Measurements from ENCODE around the gene EPHA5.
"Not testable (repeated sequence)": the region's sequence is repeated elsewhere in the genome, so short reads cannot be mapped to it uniquely, and the experiment has no call there.

The EPHA5 gene

GRCh38 chr4:65336465-65336864 lies 333.8 kb downstream of the EPHA5 start:
- TF ChIP-seq CTCF (IDR thresholded peaks at IDR 0.05; ENCODE audit: extremely low read depth, missing control alignments) = no peak
- no peak for DNase-seq (ENCODE audit: low spot score)

GRCh38 chr4:65316534-65316933 lies 353.8 kb downstream of the EPHA5 start:
- no peak for DNase-seq (ENCODE audit: low spot score)

GRCh38 chr4:65311120-65311519 lies 359.2 kb downstream of the EPHA5 start:
- DNase-seq (ENCODE audit: low spot score) = no peak

More at GRCh38 chr4:65316534-65316933, 353.8 kb downstream of the EPHA5 start:
- no peak for TF ChIP-seq CTCF (IDR thresholded peaks at IDR 0.05; ENCODE audit: extremely low read depth, missing control alignments)

GRCh38 chr4:65310586-65310985 lies 359.7 kb downstream of the EPHA5 start:
- no peak for DNase-seq (ENCODE audit: low spot score)
- no peak for TF ChIP-seq CTCF (IDR thresholded peaks at IDR 0.05; ENCODE audit: extremely low read depth, missing control alignments)

More at GRCh38 chr4:65311120-65311519, 359.2 kb downstream of the EPHA5 start:
- TF ChIP-seq CTCF (IDR thresholded peaks at IDR 0.05; ENCODE audit: extremely low read depth, missing control alignments) = no peak

GRCh38 chr4:65308626-65309025 lies 361.7 kb downstream of the EPHA5 start:
- not testable (repeated sequence) for DNase-seq (ENCODE audit: low spot score)

- DNase-seq (ENCODE audit: low spot score) = no peak
- no peak for TF ChIP-seq CTCF (IDR thresholded peaks at IDR 0.05; ENCODE audit: extremely low read depth, missing control alignments)
These were observed 368.1 kb downstream of the EPHA5 start for GRCh38 chr4:65302145-65302544.

- no peak for TF ChIP-seq CTCF (IDR thresholded peaks at IDR 0.05; ENCODE audit: extremely low read depth, missing control alignments)
- no peak for DNase-seq (ENCODE audit: low spot score)
These were observed 374.0 kb downstream of the EPHA5 start for GRCh38 chr4:65296246-65296645.

- TF ChIP-seq CTCF (IDR thresholded peaks at IDR 0.05; ENCODE audit: extremely low read depth, missing control alignments) = no peak
- DNase-seq (ENCODE audit: low spot score) = no peak
These were observed 383.2 kb downstream of the EPHA5 start for GRCh38 chr4:65287071-65287470.
